Measurements from ENCODE around the gene TNFRSF8.

TNFRSF8 gene

GRCh38 chr1:12064073-12064969 is 1.2 kb downstream of the TNFRSF8 start:
- no peak for DNase-seq

GRCh38 chr1:12065872-12066271 is 2.8 kb downstream of the TNFRSF8 start:
- no peak for DNase-seq

- DNase-seq: no peak
Measured at GRCh38 chr1:12067900-12068821, 5.1 kb downstream of the TNFRSF8 start.

- DNase-seq: no peak
Measured at GRCh38 chr1:12069623-12070244, 6.6 kb downstream of the TNFRSF8 start.

GRCh38 chr1:12071892-12072291 is 8.8 kb downstream of the TNFRSF8 start:
- DNase-seq: no peak

GRCh38 chr1:12072741-12073140 is 9.6 kb downstream of the TNFRSF8 start:
- DNase-seq: no peak

- no peak for DNase-seq
Measured at GRCh38 chr1:12073796-12074195, 10.7 kb downstream of the TNFRSF8 start.

- no peak for DNase-seq
Measured at GRCh38 chr1:12075195-12076114, 12.4 kb downstream of the TNFRSF8 start.

GRCh38 chr1:12076425-12077005 is 13.4 kb downstream of the TNFRSF8 start:
- no peak for DNase-seq

- DNase-seq: no peak
Measured at GRCh38 chr1:12078575-12078937, 15.5 kb downstream of the TNFRSF8 start.

- peak; percentile 11 to 44 (median 27) for DNase-seq
Measured at GRCh38 chr1:12078938-12079861, 16.1 kb downstream of the TNFRSF8 start.

- DNase-seq: no peak
Measured at GRCh38 chr1:12080156-12080555, 17.1 kb downstream of the TNFRSF8 start.

- DNase-seq: no peak
Measured at GRCh38 chr1:12080773-12081556, 17.9 kb downstream of the TNFRSF8 start.

- no peak for DNase-seq
Measured at GRCh38 chr1:12081648-12082396, 18.7 kb downstream of the TNFRSF8 start.

GRCh38 chr1:12082988-12083387 is 19.9 kb downstream of the TNFRSF8 start:
- no peak for DNase-seq

- DNase-seq: no peak
Measured at GRCh38 chr1:12083766-12084165, 20.7 kb downstream of the TNFRSF8 start.

GRCh38 chr1:12085643-12086260 is 22.6 kb downstream of the TNFRSF8 start:
- no peak for DNase-seq

- no peak for DNase-seq
Measured at GRCh38 chr1:12087797-12088314, 24.8 kb downstream of the TNFRSF8 start.
